Aortic smooth muscle cell (primary cell): Measurements from ENCODE around the gene GALR2. TPM values are rescaled to one million over a fixed set of nuclear protein-coding genes. Genes with fewer than 3 reads are reported as not detected.

Experiments used
- total RNA-seq: library from RNA; depleted of rRNA; stranded (reverse); fragments of >200 nt; gene quantifications from 2 replicates; pipeline ENCODE4 v1.2.3, GENCODE V29; 2014

The GALR2 gene
- total RNA-seq: not detected in 2 replicates

DNA sequence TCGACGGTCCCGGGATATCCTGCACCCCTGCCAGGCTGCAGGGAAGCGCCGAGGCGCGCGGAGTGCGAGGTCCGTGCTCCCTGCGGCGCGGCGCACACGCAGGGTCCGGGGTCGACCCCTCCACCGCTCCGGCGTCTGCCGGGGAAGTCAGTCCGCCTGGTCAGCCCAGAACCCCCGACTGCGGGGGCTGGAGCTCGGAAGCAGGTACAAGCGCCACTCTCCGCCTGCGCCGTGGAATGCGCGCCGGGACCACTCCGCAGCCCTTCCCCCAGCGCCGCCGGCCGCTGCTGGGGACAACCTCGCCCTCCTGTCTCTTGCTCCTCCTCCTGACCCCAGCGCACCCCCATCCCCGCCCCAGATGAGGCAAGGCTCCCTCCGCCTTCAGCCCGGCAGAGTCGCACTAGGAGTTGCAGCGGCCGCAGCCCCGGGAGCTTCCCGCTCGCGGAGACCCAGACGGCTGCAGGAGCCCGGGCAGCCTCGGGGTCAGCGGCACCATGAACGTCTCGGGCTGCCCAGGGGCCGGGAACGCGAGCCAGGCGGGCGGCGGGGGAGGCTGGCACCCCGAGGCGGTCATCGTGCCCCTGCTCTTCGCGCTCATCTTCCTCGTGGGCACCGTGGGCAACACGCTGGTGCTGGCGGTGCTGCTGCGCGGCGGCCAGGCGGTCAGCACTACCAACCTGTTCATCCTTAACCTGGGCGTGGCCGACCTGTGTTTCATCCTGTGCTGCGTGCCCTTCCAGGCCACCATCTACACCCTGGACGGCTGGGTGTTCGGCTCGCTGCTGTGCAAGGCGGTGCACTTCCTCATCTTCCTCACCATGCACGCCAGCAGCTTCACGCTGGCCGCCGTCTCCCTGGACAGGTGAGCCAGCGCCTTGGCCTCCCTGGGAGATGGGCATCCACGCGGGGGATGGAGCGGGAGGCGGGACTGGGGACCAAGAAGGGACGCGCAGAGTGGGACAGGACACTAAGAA lies at the start of gene GALR2:
Gene GALR2 (plus strand): TSS at position 392 of the 974 bp plus-strand sequence. CDS start 103 bp downstream, at position 495.

GRCh38 chr17:76027159-76027839 lies 47.3 kb upstream of the GALR2 start, which contains the start of gene EVPL:
TSS of gene EVPL (minus strand) at chr17:76027306. CDS start at chr17:76027198, 108 bp downstream.

GRCh38 chr17:76072148-76072858 lies 2.3 kb upstream of the GALR2 start, which contains the start of gene SRP68:
TSS of gene SRP68 (minus strand) at chr17:76072517. CDS start at chr17:76072491, 26 bp downstream.

DNA sequence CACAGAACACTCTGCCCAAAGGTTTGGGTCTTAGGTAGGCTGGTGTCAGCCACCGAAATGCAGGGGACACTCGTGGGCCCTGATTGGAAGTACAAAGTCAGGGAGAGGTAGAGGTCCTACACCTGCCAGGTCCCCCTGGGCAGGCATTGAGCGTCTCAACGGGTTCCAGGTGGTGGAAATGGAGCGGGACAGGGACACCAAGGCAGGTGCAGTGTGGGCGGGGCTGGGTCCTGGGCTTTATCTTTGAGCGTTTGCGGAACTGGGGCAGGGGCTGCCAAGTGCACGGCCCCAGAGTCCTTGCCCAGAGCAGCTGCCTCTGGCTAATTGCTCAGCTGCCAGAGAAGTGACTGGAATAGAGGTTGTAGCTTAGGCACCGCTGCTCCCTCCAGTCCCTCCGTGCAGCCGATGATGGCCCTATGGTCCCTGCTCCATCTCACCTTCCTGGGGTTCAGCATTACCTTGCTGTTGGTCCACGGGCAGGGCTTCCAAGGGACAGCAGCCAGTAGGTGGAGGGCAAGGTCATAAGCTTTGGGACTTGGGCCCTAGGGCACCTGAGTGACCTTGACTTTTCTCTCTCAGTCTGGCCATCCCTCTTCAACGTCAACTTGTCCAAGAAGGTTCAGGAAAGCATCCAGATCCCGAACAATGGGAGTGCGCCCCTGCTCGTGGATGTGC lies 4.4 kb downstream of the GALR2 start, which contains the start of gene ZACN:
Gene ZACN (plus strand): TSS at position 323 of the 675 bp plus-strand sequence. CDS start 83 bp downstream, at position 406.

GRCh38 chr17:76103274-76104139 lies 28.9 kb downstream of the GALR2 start, which contains the start of gene EXOC7:
TSS of gene EXOC7 (minus strand) at chr17:76103787. CDS start at chr17:76103692, 95 bp downstream.

Other genes with a start within 250 kb of the GALR2 start
- 1.5 TPM in 2 replicates for gene UNC13D, start 230.4 kb upstream of the GALR2 start, total RNA-seq
- gene WBP2, start 219.4 kb upstream of the GALR2 start, total RNA-seq: 33.2 and 41.2 TPM in 2 replicates
- 10.0 and 21.8 TPM in 2 replicates for gene TRIM47, start 196.2 kb upstream of the GALR2 start, total RNA-seq
- gene TRIM65, start 177.8 kb upstream of the GALR2 start, total RNA-seq: 8.5 and 10.8 TPM in 2 replicates
- 20.4 and 24.0 TPM in 2 replicates for gene MRPL38, start 169.9 kb upstream of the GALR2 start, total RNA-seq
- 10.8 and 13.3 TPM in 2 replicates for gene FBF1, start 133.7 kb upstream of the GALR2 start, total RNA-seq
- 63.0 and 69.9 TPM in 2 replicates for gene ACOX1, start 95.6 kb upstream of the GALR2 start, total RNA-seq
- gene TEN1, start 95.5 kb upstream of the GALR2 start, total RNA-seq: 17.3 and 18.3 TPM in 2 replicates
- 0.92 and 0.99 TPM in 2 replicates for gene CDK3, start 73.9 kb upstream of the GALR2 start, total RNA-seq
- gene EVPL, start 47.5 kb upstream of the GALR2 start, total RNA-seq: not detected in 2 replicates
- gene SRP68, start 2.3 kb upstream of the GALR2 start, total RNA-seq: 29.2 and 38.6 TPM in 2 replicates
- gene ZACN, start 4.4 kb downstream of the GALR2 start, total RNA-seq: not detected in 2 replicates
- 98.9 and 104 TPM in 2 replicates for gene EXOC7, start 29.0 kb downstream of the GALR2 start, total RNA-seq
- gene FOXJ1, start 66.5 kb downstream of the GALR2 start, total RNA-seq: not detected in 2 replicates
- gene RNF157, start 165.7 kb downstream of the GALR2 start, total RNA-seq: 0.19 and 0.40 TPM in 2 replicates
- 3.4 and 3.9 TPM in 2 replicates for gene UBALD2, start 190.6 kb downstream of the GALR2 start, total RNA-seq
- 2.1 and 3.2 TPM in 2 replicates for gene QRICH2, start 233.5 kb downstream of the GALR2 start, total RNA-seq